Adrenal gland (tissue), 12 donors: Measurements from ENCODE around the gene RAB40C. TPM values are rescaled to one million over a fixed set of nuclear protein-coding genes. Genes with fewer than 3 reads are reported as not detected.

ENCODE experiments used
- DNase-seq, 7 donors: peaks; one replicate each; pipeline ENCODE4 v3.0.0-alpha.2; 2019 to 2020
- H3K27ac ChIP-seq, 5 donors: fragments of 200-600 bp; sonication (generic) in 4 of 5; 1 replicate in 3 of 5; 2 replicates in 2 of 5; pipeline versions ENCODE4 v1.5.1 to v1.8.0; 2016 to 2020; ENCODE audit warnings: mild to moderate bottlenecking in 1 of 5
- H3K27me3 ChIP-seq: fragments of 200-600 bp; 2 replicates; pipeline ENCODE4 v1.8.0; 2021
- H3K36me3 ChIP-seq, 2 donors: fragments of 200-600 bp; replicated peaks in 1 of 2; 1 replicate in 1 of 2; 2 replicates in 1 of 2; pipeline versions ENCODE4 v1.5.1 to v1.8.0; 2018 to 2022
- H3K4me1 ChIP-seq, 2 donors: fragments of 200-600 bp; replicated peaks in 1 of 2; 1 replicate in 1 of 2; 2 replicates in 1 of 2; pipeline versions ENCODE4 v1.5.1 to v1.8.0; 2018 to 2021
- H3K4me3 ChIP-seq, 4 donors: fragments of 200-600 bp; sonication (generic) in 3 of 4; one replicate each; pipeline ENCODE4 v1.5.1; 2016 to 2018
- H3K9me3 ChIP-seq, 3 donors: fragments of 200-600 bp; sonication (generic) in 1 of 3; replicated peaks in 1 of 3; 1 replicate in 2 of 3; 2 replicates in 1 of 3; pipeline versions ENCODE4 v1.5.1 to v1.8.0; 2016 to 2021
- POLR2A ChIP-seq, 2 donors: fragments of 450-650 bp; IDR thresholded peaks; one replicate each; pipeline ENCODE4 v1.6.1; 2017; ENCODE audit warnings: antibody characterized with exemption in 2 of 2, mild to moderate bottlenecking in 2 of 2, moderate library complexity in 1 of 2
- whole genome bisulfite sequencing, 4 donors: extraction: QIAGEN DNeasy Blood & Tissue Kit in 2 of 4; methylation state at CpG; one replicate each; pipeline versions ENCODE4 v1.1.5 to v1.1.7; 2013 to 2017; 5-methylcytosine and 5-hydroxymethylcytosine counted together
- intact Hi-C, 2 donors: fragments of 100-400 bp; cut with DNase I; formaldehyde crosslinking; loops; one replicate each; pipeline versions ENCODE4 v1.14.1 to v1.15.0; 2022 to 2023
- polyA plus RNA-seq, 3 donors: library from polyadenylated mRNA; stranded (reverse); fragments of 200-250 nt in 2 of 3; fragments of 350-450 nt in 1 of 3; fragmentation: Illumina TruSeq in 1 of 3; extraction: RNeasy Lipid Tissue Mini Kit (QIAGEN cat#74804) in 1 of 3; gene quantifications; one replicate each; pipeline ENCODE4 v1.2.3, GENCODE V29; 2013 to 2014
- total RNA-seq, 9 donors: library from RNA; depleted of rRNA in 4 of 9; stranded (reverse); fragments of >200 nt in 4 of 9; fragments of 120-200 nt in 1 of 9; fragmentation: NEBNext Ultra II Directional in 1 of 9; extraction: Animal tissue kit (Norgen Biotek cat#: 25700) in 1 of 9; gene quantifications; one replicate each; pipeline versions ENCODE4 v1.1.0 to v1.2.4, GENCODE V29; 2013 to 2023
- TF ChIP-seq, protein P1 (sequence below), 6 experiments: fragments of 450-650 bp in 4 of 6; fragments of 200-600 bp in 2 of 6; sonication (generic) in 1 of 6; IDR thresholded peaks; 1 replicate in 5 of 6; 2 replicates in 1 of 6; pipeline versions ENCODE4 v1.5.1 to v1.8.0; 2016 to 2021; ENCODE audit warnings: antibody characterized with exemption in 6 of 6, mild to moderate bottlenecking in 2 of 6, moderate library complexity in 1 of 6
- donor health status: healthy with polysubstance abuse.
- donor health status: Bipolar disorder and iron deficiency.
- donor health status: DM: yes; HTN: yes; CAD: no.
- donor health status: DM: no; HTN: no; CAD: no.
- donor health status: DM: no; HTN: no; CAD: no.
- donor health status: DM: yes; HTN: yes; CAD: no.

The RAB40C gene
- total and polyA plus RNA-seq, 12 donors = 2.3 to 36.2 (median 15.8) TPM

- no peak overlapping the region for H3K4me3 ChIP-seq
- intact Hi-C loops = loop anchor here in 1 of 2 donors (5.0 kb wide), 1 partner anchor 81 kb away; no protein-coding TSS in a partner anchor
- no peaks in the 10 kb centered on the region for H3K27me3 ChIP-seq
- H3K36me3 ChIP-seq = peaks cover 0 to 21% of the 10 kb centered on the region in 2 donors
- WGBS, 4 donors = 78 to 93% (median 87%) methylated on average over 10 to 21 of the region's 21 CpGs
- H3K9me3 ChIP-seq = no peaks in the 10 kb centered on the region
- no peak overlapping the region for H3K27ac ChIP-seq
- peaks cover 0 to 5% of the 10 kb centered on the region in 2 donors for H3K4me1 ChIP-seq
- DNase-seq = no peak
- TF ChIP-seq POLR2A (IDR thresholded peaks at IDR 0.05) = no peak
- TF ChIP-seq, protein P1, sequence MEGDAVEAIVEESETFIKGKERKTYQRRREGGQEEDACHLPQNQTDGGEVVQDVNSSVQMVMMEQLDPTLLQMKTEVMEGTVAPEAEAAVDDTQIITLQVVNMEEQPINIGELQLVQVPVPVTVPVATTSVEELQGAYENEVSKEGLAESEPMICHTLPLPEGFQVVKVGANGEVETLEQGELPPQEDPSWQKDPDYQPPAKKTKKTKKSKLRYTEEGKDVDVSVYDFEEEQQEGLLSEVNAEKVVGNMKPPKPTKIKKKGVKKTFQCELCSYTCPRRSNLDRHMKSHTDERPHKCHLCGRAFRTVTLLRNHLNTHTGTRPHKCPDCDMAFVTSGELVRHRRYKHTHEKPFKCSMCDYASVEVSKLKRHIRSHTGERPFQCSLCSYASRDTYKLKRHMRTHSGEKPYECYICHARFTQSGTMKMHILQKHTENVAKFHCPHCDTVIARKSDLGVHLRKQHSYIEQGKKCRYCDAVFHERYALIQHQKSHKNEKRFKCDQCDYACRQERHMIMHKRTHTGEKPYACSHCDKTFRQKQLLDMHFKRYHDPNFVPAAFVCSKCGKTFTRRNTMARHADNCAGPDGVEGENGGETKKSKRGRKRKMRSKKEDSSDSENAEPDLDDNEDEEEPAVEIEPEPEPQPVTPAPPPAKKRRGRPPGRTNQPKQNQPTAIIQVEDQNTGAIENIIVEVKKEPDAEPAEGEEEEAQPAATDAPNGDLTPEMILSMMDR (IDR thresholded peaks at IDR 0.05) = no peak
These were observed 13.6 kb upstream of the RAB40C start for GRCh38 chr16:576197-576822.

- peaks cover 0 to 21% of the 10 kb centered on the region in 2 donors for H3K36me3 ChIP-seq
- no peak overlapping the region for H3K4me3 ChIP-seq
- no peaks in the 10 kb centered on the region for H3K9me3 ChIP-seq
- intact Hi-C loops = loop anchor here in 1 of 2 donors (5.0 kb wide), 1 partner anchor 80 kb away; no protein-coding TSS in a partner anchor
- no peak for DNase-seq
- no peak overlapping the region for H3K27ac ChIP-seq
- H3K27me3 ChIP-seq = no peaks in the 10 kb centered on the region
- 73 to 81% (median 77%) methylated on average over 8 of the region's 8 CpGs for WGBS, 4 donors
- no peak for TF ChIP-seq POLR2A (IDR thresholded peaks at IDR 0.05)
- TF ChIP-seq, protein P1 (IDR thresholded peaks at IDR 0.05) = no peak
- peaks cover 0 to 5% of the 10 kb centered on the region in 2 donors for H3K4me1 ChIP-seq
These were observed 13.1 kb upstream of the RAB40C start for GRCh38 chr16:576823-577201.

DNA sequence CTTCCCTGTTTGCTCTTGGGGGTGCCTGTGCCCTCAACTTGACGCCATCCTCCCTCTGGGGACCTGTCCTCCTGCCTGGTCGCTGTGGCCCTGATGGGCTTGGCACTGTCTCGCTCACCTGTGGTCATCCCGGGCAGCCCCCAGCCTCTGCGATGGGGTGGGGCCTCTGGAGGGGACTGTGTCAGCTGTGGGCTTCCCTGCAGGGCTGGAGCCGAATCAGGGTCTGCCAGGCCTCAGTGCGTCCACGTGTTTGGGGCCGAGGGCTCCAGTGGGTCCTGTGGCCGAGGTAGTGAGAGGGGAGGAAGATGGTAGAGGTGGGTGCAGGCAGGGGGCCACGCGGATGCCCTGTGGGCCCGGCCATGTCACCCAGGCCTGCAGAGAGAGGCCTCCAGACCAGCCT is 12.1 kb upstream of the RAB40C start:
- Histone ChIP-seq H3K9me3 (no peaks in the 10 kb centered on the region), H3K4me1 (peaks cover 0 to 5% of the 10 kb centered on the region in 2 donors), H3K36me3 (peaks cover 0 to 21% of the 10 kb centered on the region in 2 donors), H3K27me3 (no peaks in the 10 kb centered on the region), H3K4me3 (no peak overlapping the region), H3K27ac (no peak overlapping the region)
- no peak for TF ChIP-seq POLR2A (IDR thresholded peaks at IDR 0.05)
- TF ChIP-seq, protein P1 (IDR thresholded peaks at IDR 0.05) = no peak
- 93 to 100% (median 97%) methylated on average over 1 to 13 of the region's 13 CpGs for WGBS, 4 donors
- no peak for DNase-seq
- intact Hi-C loops = loop anchor here in 1 of 2 donors (5.0 kb wide), 1 partner anchor 80 kb away; no protein-coding TSS in a partner anchor

- Histone ChIP-seq H3K9me3 (no peaks in the 10 kb centered on the region), H3K4me1 (peaks cover 0 to under 1% of the 10 kb centered on the region in 2 donors), H3K36me3 (peaks cover 0 to 21% of the 10 kb centered on the region in 2 donors), H3K27me3 (no peaks in the 10 kb centered on the region), H3K27ac (no peak overlapping the region), H3K4me3 (no peak overlapping the region)
- no peak for DNase-seq
- 75 to 90% (median 83%) methylated on average over 6 to 24 of the region's 24 CpGs for WGBS, 4 donors
- no peak for TF ChIP-seq POLR2A (IDR thresholded peaks at IDR 0.05)
- TF ChIP-seq, protein P1 (IDR thresholded peaks at IDR 0.05) = no peak
- intact Hi-C loops = loop anchor here in 1 of 2 donors (5.0 kb wide), 1 partner anchor 79 kb away; no protein-coding TSS in a partner anchor
These were observed 11.5 kb upstream of the RAB40C start for GRCh38 chr16:578232-578869.
